ENCODE results near the gene GPSM3.

Gene GPSM3

GRCh38 chr6:32178547-32179440 is 13.6 kb downstream of the GPSM3 start:
- DNase-seq (ENCODE audit: low spot score) = no peak
- TF ChIP-seq CTCF (IDR thresholded peaks at IDR 0.05; ENCODE audit: extremely low read depth, missing control alignments) = no peak

- peak; percentile 92 for DNase-seq (ENCODE audit: low spot score)
- no peak for TF ChIP-seq CTCF (IDR thresholded peaks at IDR 0.05; ENCODE audit: extremely low read depth, missing control alignments)
Measured at GRCh38 chr6:32177788-32178546, 14.5 kb downstream of the GPSM3 start, which contains the start of gene RNF5. Gene RNF5 (plus strand): TSS chr6:32178405. CDS start chr6:32178512, 107 bp downstream.

GRCh38 chr6:32177183-32177787 is 15.2 kb downstream of the GPSM3 start:
- no peak for DNase-seq (ENCODE audit: low spot score)
- no peak for TF ChIP-seq CTCF (IDR thresholded peaks at IDR 0.05; ENCODE audit: extremely low read depth, missing control alignments)

- DNase-seq (ENCODE audit: low spot score) = no peak
- TF ChIP-seq CTCF (IDR thresholded peaks at IDR 0.05; ENCODE audit: extremely low read depth, missing control alignments) = no peak
Measured at GRCh38 chr6:32176476-32177182, 15.8 kb downstream of the GPSM3 start.

- no peak for TF ChIP-seq CTCF (IDR thresholded peaks at IDR 0.05; ENCODE audit: extremely low read depth, missing control alignments)
- peak; percentile 98 for DNase-seq (ENCODE audit: low spot score)
Measured at GRCh38 chr6:32175711-32176475, 16.6 kb downstream of the GPSM3 start, which contains the start of gene AGPAT1. Gene AGPAT1 (minus strand): TSS chr6:32176084. CDS start chr6:32171496, 4,588 bp downstream.

- TF ChIP-seq CTCF (IDR thresholded peaks at IDR 0.05; ENCODE audit: extremely low read depth, missing control alignments) = no peak
- no peak for DNase-seq (ENCODE audit: low spot score)
Measured at GRCh38 chr6:32175322-32175710, 17.1 kb downstream of the GPSM3 start.

All from GM20000 (cell line).